ENCODE data around the gene LRIG2.

LRIG2 gene

DNA sequence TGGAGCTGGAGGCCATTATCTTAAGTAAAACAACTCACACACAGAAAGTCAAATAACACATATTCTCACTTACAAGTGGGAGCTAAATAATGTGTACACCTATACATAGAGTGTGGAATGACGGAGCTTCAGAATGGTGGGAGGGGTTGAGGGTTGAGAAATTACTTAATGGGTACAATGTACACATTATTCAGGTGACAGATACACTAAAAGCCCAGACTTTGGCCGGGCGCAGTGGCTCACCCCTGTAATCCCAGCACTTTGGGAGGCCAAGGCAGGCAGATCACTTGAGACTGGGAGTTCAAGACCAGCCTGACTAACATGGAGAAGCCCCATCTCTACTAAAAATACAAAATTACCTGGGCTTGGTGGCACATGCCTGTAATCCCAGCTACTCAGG is 24.9 kb upstream of the LRIG2 start:
- TF ChIP-seq TAF1 (IDR thresholded peaks at IDR 0.05; ENCODE audit: borderline replicate concordance, insufficient read depth, low read length) (no peak), POLR2AphosphoS5 (IDR thresholded peaks at IDR 0.05; ENCODE audit: low read depth, low read length) (no peak), SIN3A (IDR thresholded peaks at IDR 0.05; ENCODE audit: borderline replicate concordance, insufficient read depth, low read length) (no peak), FOXP2 (optimal IDR thresholded peaks at IDR 0.05; ENCODE audit: borderline replicate concordance, extremely low read depth, extremely low read length, insufficient read depth) (no peak)
- TF ChIP-seq, protein P1, sequence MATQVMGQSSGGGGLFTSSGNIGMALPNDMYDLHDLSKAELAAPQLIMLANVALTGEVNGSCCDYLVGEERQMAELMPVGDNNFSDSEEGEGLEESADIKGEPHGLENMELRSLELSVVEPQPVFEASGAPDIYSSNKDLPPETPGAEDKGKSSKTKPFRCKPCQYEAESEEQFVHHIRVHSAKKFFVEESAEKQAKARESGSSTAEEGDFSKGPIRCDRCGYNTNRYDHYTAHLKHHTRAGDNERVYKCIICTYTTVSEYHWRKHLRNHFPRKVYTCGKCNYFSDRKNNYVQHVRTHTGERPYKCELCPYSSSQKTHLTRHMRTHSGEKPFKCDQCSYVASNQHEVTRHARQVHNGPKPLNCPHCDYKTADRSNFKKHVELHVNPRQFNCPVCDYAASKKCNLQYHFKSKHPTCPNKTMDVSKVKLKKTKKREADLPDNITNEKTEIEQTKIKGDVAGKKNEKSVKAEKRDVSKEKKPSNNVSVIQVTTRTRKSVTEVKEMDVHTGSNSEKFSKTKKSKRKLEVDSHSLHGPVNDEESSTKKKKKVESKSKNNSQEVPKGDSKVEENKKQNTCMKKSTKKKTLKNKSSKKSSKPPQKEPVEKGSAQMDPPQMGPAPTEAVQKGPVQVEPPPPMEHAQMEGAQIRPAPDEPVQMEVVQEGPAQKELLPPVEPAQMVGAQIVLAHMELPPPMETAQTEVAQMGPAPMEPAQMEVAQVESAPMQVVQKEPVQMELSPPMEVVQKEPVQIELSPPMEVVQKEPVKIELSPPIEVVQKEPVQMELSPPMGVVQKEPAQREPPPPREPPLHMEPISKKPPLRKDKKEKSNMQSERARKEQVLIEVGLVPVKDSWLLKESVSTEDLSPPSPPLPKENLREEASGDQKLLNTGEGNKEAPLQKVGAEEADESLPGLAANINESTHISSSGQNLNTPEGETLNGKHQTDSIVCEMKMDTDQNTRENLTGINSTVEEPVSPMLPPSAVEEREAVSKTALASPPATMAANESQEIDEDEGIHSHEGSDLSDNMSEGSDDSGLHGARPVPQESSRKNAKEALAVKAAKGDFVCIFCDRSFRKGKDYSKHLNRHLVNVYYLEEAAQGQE (IDR thresholded peaks at IDR 0.05; ENCODE audit: insufficient read depth in 1 of 2, low read depth in 2 of 2, low read length in 2 of 2): no peak

DNA sequence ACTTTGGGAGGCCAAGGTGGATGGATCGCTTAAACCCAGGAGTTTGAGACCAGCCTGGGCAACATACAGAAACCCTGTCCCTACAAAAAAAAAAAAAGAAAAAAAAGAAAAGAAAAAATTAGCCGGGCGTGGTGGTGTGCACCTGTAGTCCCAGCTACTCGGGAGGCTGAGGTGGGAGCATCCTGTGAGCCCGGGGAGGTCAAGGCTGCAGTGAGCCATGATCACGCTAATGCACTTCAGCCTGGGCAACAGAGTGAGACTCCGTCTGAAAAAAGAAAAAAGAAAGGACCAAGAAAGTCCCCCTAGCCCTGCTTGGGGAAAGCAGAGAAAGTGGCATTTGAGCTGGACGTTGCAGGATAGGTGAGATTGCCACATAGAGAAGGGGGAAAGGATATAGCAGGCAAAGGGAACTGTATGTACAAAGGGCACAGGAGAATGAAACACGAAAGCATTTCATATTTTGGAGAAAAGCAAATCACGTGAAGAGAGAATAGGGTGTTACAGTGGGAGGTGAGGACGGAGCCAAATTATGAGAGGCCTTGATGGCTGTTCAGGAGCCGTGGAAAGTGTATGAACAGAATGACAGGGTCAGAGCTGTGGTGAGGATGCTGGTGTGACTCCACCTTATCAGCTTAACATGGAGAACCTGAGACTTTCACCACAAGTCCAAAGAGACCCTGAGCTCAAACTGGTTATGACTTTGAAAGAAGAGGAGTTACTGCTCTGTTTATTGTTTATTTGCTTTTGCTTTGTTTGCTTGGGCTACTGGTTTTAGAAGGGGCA is 19.5 kb upstream of the LRIG2 start:
- TF ChIP-seq SIN3A (IDR thresholded peaks at IDR 0.05; ENCODE audit: borderline replicate concordance, insufficient read depth, low read length) (no peak), TAF1 (IDR thresholded peaks at IDR 0.05; ENCODE audit: borderline replicate concordance, insufficient read depth, low read length) (no peak)
- TF ChIP-seq, protein P1 (IDR thresholded peaks at IDR 0.05; ENCODE audit: insufficient read depth in 1 of 2, low read depth in 2 of 2, low read length in 2 of 2): no peak

DNA sequence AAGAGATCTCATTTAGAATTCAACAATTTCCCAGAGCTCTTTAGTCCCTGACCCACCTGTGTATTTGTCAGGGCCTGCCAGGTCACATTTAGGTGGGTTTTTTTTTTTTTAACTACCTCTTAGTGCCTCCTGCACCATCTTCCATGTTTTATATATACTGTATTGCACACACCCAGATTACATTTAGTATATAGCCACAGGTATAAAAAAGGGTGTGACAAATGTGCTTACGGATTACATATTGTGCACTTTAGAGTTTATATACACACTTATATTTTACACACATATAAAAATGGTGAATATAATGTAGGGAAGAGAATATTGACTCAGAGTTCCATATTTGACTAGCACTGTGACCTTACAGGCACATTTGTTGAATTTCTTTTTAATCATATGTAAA is 17.4 kb upstream of the LRIG2 start:
- TF ChIP-seq POLR2AphosphoS5 (IDR thresholded peaks at IDR 0.05; ENCODE audit: low read depth, low read length): no peak
- no peak for TF ChIP-seq TAF1 (IDR thresholded peaks at IDR 0.05; ENCODE audit: borderline replicate concordance, insufficient read depth, low read length)
- TF ChIP-seq SIN3A (IDR thresholded peaks at IDR 0.05; ENCODE audit: borderline replicate concordance, insufficient read depth, low read length): no peak
- TF ChIP-seq, protein P1 (IDR thresholded peaks at IDR 0.05; ENCODE audit: insufficient read depth in 1 of 2, low read depth in 2 of 2, low read length in 2 of 2): no peak
- no peak for TF ChIP-seq FOXP2 (optimal IDR thresholded peaks at IDR 0.05; ENCODE audit: borderline replicate concordance, extremely low read depth, extremely low read length, insufficient read depth)

DNA sequence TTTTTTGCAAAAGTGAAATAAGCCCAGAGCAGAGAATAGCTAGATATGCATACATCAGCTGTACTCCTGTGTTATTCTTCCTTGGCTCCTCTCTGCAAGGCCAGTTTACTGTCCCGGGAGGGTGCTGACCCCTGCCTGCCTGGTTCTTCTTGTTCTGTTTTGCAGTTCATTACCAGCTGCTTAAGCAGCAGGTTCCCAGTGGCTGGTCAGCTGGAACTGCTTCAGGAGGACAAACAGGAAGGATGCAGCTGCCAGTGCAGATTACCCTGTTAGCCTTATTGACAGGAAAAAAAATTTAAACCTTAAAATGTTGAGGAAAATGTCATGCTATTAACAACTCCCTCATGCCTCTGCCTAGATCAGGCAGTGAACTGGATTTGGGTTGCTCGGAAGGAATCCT is 16.0 kb upstream of the LRIG2 start:
- no peak for TF ChIP-seq POLR2AphosphoS5 (IDR thresholded peaks at IDR 0.05; ENCODE audit: low read depth, low read length)
- TF ChIP-seq, protein P1 (IDR thresholded peaks at IDR 0.05; ENCODE audit: insufficient read depth in 1 of 2, low read depth in 2 of 2, low read length in 2 of 2): no peak
- TF ChIP-seq SIN3A (IDR thresholded peaks at IDR 0.05; ENCODE audit: borderline replicate concordance, insufficient read depth, low read length): no peak
- no peak for TF ChIP-seq FOXP2 (optimal IDR thresholded peaks at IDR 0.05; ENCODE audit: borderline replicate concordance, extremely low read depth, extremely low read length, insufficient read depth)
- TF ChIP-seq TAF1 (IDR thresholded peaks at IDR 0.05; ENCODE audit: borderline replicate concordance, insufficient read depth, low read length): no peak

Data from PFSK-1 (cell line).